ENCODE measurements around the gene TMEM214. TPM values are rescaled to one million over a fixed set of nuclear protein-coding genes. Genes with fewer than 3 reads are reported as not detected.

The TMEM214 gene
- total and polyA plus RNA-seq, 2 donors from 2014 or later: 50.5 to 74.8 TPM

DNA sequence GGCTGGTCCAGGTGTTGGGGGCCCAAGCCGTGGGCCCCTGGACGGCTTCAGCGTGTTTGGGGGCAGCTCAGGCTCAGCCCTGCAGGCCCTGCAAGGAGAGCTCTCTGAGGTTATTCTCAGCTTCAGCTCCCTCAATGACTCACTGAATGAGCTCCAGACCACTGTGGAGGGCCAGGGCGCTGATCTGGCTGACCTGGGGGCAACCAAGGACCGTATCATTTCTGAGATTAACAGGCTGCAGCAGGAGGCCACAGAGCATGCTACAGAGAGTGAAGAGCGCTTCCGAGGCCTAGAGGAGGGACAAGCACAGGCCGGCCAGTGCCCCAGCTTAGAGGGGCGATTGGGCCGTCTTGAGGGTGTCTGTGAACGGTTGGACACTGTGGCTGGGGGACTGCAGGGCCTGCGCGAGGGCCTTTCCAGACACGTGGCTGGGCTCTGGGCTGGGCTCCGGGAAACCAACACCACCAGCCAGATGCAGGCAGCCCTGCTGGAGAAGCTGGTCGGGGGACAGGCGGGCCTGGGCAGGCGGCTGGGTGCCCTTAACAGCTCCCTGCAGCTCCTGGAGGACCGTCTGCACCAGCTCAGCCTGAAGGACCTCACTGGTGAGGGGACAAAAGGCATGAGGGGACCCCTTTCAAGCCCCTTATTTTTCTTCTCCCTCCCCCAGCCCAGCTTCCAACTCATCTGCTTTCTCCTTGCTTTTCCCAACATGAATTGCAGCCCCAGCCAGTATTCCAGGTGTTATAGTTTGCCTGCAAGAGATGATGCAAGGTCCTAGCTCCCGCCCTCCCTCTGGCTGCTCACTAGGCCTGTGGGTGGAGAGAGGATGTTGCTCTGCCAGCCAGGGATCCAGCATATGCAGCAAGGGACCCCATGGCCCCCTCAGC is 50.9 kb downstream of the TMEM214 start:
- peak in 2 of 5 donors; percentile 33 to 79 for DNase-seq
- H3K27me3 ChIP-seq (ENCODE audit: control insufficient read depth, insufficient read depth, low read length): no peaks in the 10 kb centered on the region
- no peaks in the 10 kb centered on the region for H3K36me3 ChIP-seq (ENCODE audit: control insufficient read depth in 2 of 3, insufficient read depth in 3 of 3, low read length in 3 of 3)
- no peak overlapping the region for H3K4me3 ChIP-seq (ENCODE audit: low read length in 3 of 3)
- no peak overlapping the region for H3K27ac ChIP-seq (ENCODE audit: low read depth in 2 of 2, low read length in 2 of 2)
- TF ChIP-seq, protein P1, sequence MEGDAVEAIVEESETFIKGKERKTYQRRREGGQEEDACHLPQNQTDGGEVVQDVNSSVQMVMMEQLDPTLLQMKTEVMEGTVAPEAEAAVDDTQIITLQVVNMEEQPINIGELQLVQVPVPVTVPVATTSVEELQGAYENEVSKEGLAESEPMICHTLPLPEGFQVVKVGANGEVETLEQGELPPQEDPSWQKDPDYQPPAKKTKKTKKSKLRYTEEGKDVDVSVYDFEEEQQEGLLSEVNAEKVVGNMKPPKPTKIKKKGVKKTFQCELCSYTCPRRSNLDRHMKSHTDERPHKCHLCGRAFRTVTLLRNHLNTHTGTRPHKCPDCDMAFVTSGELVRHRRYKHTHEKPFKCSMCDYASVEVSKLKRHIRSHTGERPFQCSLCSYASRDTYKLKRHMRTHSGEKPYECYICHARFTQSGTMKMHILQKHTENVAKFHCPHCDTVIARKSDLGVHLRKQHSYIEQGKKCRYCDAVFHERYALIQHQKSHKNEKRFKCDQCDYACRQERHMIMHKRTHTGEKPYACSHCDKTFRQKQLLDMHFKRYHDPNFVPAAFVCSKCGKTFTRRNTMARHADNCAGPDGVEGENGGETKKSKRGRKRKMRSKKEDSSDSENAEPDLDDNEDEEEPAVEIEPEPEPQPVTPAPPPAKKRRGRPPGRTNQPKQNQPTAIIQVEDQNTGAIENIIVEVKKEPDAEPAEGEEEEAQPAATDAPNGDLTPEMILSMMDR (IDR thresholded peaks at IDR 0.05; ENCODE audit: borderline replicate concordance, extremely low read depth, insufficient read depth): no peak
- H3K9me3 ChIP-seq (ENCODE audit: control insufficient read depth in 2 of 3, insufficient read depth in 1 of 3, low read length in 3 of 3): no peaks in the 10 kb centered on the region
- peaks cover 0 to 19% (median 5%) of the 10 kb centered on the region in 3 donors for H3K4me1 ChIP-seq (ENCODE audit: control insufficient read depth in 2 of 3, insufficient read depth in 2 of 3, low read depth in 1 of 3, low read length in 3 of 3)
- no peak overlapping the region for H3K9ac ChIP-seq (ENCODE audit: low read length in 3 of 3)
- intact Hi-C loops (cut with DNase I): no loop called here
- FAIRE-seq: no peak

DNA sequence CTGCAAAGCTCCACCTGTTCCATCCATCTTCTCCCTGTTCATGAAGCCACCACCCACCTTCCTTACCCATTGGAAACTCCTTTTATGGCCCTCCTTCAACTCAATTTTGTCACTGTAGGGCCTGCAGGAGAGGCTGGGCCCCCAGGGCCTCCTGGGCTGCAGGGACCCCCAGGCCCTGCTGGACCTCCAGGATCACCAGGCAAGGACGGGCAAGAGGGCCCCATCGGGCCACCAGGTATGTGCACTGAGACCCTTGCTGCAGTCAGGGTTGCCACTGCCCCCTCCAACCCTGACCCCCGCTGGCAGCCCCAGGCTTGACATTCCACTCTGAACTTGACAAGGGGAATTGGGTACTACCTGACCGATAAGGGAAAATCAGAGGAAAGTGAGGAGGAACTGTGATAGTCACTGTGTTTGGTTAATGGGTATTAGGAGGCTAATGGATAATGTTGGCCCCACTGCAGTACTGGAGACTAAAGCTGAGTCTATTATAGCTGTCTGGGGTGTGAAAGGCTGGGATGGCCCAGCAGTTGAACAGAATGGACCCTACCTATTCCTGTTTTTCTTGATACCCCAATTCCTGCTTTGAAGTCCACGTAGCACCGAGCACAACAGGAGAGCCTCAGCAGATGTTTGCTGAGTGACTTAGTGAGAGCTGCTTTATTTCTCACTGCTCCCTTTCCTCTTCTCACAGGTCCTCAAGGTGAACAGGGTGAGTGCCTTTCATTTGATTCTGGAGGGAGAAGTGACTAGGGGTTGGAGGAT is 51.7 kb downstream of the TMEM214 start:
- Histone ChIP-seq H3K9me3 (ENCODE audit: control insufficient read depth in 2 of 3, insufficient read depth in 1 of 3, low read length in 3 of 3) (no peaks in the 10 kb centered on the region), H3K4me3 (ENCODE audit: low read length in 3 of 3) (no peak overlapping the region), H3K9ac (ENCODE audit: low read length in 3 of 3) (no peak overlapping the region), H3K36me3 (ENCODE audit: control insufficient read depth in 2 of 3, insufficient read depth in 3 of 3, low read length in 3 of 3) (no peaks in the 10 kb centered on the region), H3K27me3 (ENCODE audit: control insufficient read depth, insufficient read depth, low read length) (no peaks in the 10 kb centered on the region), H3K4me1 (ENCODE audit: control insufficient read depth in 2 of 3, insufficient read depth in 2 of 3, low read depth in 1 of 3, low read length in 3 of 3) (peaks cover 0 to 19% (median 5%) of the 10 kb centered on the region in 3 donors), H3K27ac (ENCODE audit: low read depth in 2 of 2, low read length in 2 of 2) (no peak overlapping the region)
- no peak for FAIRE-seq
- DNase-seq: peak in 1 of 5 donors; percentile 79
- intact Hi-C loops (cut with DNase I): no loop called here
- TF ChIP-seq, protein P1 (IDR thresholded peaks at IDR 0.05; ENCODE audit: borderline replicate concordance, extremely low read depth, insufficient read depth): no peak

DNA sequence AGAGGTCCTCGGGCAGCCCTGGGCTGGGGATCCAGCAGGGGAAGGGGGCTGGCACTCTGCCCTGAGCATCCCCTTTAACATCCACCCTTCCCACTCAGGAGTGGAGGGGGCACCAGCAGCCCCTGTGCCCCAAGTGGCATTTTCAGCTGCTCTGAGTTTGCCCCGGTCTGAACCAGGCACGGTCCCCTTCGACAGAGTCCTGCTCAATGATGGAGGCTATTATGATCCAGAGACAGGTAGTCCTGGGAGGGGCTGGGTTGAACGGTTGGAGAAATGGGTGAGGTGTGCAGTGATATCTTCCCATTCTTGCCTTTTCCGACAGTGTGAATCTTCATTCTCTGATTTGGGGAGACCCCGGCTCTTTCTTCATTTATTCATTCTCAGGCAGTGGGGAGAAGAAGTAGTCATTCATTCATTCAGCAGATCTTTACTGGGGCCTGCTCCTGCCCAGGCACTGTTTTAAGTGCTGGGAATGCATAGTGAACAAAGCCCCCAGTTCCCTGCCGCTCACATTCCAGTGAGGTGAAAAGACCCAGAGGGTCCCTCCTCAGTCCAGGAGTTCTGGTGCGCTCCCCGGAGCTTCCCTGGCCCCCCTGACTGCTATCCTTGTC is 52.4 kb downstream of the TMEM214 start:
- peak in 2 of 5 donors; percentile 47 to 50 for DNase-seq
- intact Hi-C loops (cut with DNase I): no loop called here
- no peak for FAIRE-seq

More for the DNA sequence above, 52.4 kb downstream of the TMEM214 start:
- peaks cover 0 to 19% (median 5%) of the 10 kb centered on the region in 3 donors for H3K4me1 ChIP-seq (ENCODE audit: control insufficient read depth in 2 of 3, insufficient read depth in 2 of 3, low read depth in 1 of 3, low read length in 3 of 3)
- peak overlapping the region in 2 of 3 donors; percentile 8 to 34 for H3K9ac ChIP-seq (ENCODE audit: low read length in 3 of 3)
- H3K4me3 ChIP-seq (ENCODE audit: low read length in 3 of 3): peak overlapping the region in 2 of 3 donors; percentile 47 to 67
- no peaks in the 10 kb centered on the region for H3K27me3 ChIP-seq (ENCODE audit: control insufficient read depth, insufficient read depth, low read length)
- H3K9me3 ChIP-seq (ENCODE audit: control insufficient read depth in 2 of 3, insufficient read depth in 1 of 3, low read length in 3 of 3): no peaks in the 10 kb centered on the region
- peak overlapping the region; percentile 51 to 85 for H3K27ac ChIP-seq (ENCODE audit: low read depth in 2 of 2, low read length in 2 of 2)
- TF ChIP-seq, protein P1 (IDR thresholded peaks at IDR 0.05; ENCODE audit: borderline replicate concordance, extremely low read depth, insufficient read depth): no peak
- H3K36me3 ChIP-seq (ENCODE audit: control insufficient read depth in 2 of 3, insufficient read depth in 3 of 3, low read length in 3 of 3): no peaks in the 10 kb centered on the region
